Measurements from ENCODE around the gene CEMIP.

Gene CEMIP

DNA sequence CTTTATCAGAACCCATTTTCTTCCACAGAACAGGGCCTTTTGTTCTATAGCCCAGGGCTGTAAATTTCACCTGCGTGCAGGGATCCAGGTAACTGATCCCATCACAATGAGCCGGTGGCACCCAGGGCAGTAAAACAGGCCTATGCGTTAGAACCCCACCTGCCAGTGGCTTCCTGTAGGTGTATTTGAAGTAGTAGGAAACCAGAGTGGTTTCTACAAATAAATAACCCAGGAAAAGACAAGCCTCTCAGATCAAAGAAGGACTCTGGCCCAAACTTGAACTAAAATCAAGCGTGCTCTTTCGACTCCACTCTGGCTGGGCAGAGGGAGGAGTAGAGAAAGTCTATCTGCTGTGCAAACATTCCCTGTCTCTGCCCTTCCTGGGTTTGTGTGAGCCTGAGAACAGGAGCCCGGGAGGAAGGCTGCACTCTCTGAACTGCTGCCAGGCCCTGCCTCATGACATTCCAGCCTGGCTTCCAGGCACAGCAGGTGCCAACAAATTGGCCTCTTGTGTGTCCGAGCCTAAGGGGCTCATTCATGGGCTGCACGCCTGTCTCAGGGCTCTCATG is 77.7 kb downstream of the CEMIP start:
- no peak for DNase-seq

DNA sequence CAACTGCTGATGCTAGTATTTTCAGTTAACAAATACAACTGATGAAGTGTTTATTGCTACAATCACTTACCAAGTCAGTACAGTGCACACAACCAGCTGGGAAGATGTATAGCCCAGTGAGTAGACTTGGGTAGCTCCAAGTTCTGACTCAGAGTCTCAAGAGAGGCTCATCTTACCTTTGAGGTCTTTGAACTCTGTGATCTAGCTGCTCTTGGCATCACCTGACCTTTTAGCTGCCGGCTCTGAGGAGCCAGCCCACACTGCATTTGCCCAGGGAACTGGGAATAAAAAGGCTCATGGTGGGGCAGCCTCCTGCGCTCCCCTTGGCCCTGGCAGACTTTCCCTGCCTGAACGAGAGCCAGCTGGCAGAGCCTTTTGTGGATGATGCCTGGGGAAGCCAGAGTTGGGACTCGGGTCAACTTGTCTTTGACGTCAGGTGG is 82.6 kb downstream of the CEMIP start:
- DNase-seq, result no peak

GRCh38 chr15:80864666-80865065 is 85.5 kb downstream of the CEMIP start:
- no peak for DNase-seq

GRCh38 chr15:80866936-80867335 is 87.8 kb downstream of the CEMIP start:
- DNase-seq, result no peak

GRCh38 chr15:80870366-80870765 is 91.2 kb downstream of the CEMIP start:
- DNase-seq, result no peak

DNA sequence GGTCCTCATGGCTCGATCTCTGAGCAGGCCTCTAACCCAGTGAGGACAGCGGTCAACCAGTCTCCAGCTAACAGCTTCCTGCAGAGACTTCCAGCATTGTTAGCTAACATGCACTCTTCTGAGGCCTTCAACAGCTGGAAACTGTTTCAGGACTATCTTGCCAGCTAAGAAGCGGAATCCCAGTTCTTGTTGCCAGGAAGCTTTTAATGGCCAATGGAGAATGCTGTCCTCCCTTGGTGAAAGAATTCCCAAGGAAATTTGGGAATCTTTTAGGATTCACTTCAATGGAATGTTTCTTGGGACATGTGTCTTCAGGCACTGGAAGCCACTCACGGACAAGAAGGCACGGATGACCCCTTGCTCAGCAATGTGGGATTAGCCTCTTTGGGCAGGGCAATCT is 91.7 kb downstream of the CEMIP start:
- DNase-seq, result no peak

- DNase-seq, result no peak
Measured at GRCh38 chr15:80871858-80872257, 92.7 kb downstream of the CEMIP start.

DNA sequence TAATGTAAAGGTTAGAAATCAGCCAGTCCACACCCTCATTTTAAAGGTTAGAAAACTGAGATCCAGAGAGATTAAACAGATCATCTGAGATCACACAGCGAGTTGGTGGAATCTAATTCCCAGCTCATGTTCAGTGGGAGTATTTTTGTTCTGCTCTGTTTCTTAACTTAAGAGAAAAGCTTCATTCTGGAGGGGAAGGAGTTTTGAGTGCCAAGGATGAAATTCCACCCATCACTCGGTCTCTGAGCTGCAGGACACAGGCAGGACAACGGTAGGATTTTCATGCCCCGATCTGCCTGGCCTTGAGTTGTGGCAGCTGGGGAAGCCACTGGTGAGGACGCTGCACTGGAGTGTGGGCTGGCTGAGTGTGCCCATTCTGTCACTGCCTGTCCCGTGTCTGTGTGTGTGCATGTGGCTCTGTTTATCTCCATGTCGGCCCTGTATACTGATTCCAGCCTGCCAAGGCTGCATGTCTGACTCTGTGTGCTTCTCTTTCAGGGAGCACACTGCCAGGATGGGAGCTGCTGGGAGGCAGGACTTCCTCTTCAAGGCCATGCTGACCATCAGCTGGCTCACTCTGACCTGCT is 94.3 kb downstream of the CEMIP start:
- no peak for DNase-seq

- no peak for DNase-seq
Measured at GRCh38 chr15:80875568-80876347, 96.6 kb downstream of the CEMIP start.

DNA sequence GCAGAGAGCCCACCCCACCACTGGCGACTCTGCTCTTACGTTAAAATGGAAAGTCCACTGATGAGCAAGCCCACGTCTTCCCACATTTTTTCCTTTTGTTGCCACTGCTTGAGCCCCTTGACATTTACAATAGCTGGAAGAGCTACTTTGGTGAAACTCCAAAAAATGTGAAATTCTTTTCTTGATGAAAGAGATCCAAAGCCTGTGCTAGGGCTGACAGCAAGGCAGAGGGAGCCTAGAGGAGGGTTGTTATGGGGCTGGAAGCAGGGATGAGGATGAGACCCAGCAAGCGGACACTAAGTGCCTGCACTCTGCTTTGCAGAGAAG is 97.1 kb downstream of the CEMIP start:
- DNase-seq, result no peak

DNA sequence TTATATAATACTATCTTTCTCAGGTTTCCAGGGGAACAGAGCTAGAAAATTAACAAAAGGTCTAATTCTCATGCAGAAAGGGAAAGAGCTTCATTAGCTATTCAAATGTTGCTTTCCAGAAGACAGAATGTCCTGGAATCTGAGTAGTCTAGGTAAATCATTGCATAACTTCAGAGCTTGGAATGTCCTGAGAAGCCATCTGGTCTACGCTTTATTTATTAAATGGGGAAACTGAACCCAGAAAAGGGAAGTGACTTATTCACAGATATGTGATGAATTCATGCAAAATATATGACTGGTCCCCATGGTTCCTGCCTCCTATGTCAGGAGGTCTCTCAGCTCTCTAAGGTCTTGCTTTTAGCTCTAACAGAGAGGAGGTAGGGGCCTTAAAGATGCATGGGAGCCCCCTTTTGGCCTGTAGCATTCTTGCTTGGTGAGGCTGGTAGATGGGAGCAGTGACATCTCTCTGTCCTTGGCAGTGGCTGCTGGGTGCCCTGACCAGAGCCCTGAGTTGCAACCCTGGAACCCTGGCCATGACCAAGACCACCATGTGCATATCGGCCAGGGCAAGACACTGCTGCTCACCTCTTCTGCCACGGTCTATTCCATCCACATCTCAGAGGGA is 99.2 kb downstream of the CEMIP start:
- no peak for DNase-seq

DNA sequence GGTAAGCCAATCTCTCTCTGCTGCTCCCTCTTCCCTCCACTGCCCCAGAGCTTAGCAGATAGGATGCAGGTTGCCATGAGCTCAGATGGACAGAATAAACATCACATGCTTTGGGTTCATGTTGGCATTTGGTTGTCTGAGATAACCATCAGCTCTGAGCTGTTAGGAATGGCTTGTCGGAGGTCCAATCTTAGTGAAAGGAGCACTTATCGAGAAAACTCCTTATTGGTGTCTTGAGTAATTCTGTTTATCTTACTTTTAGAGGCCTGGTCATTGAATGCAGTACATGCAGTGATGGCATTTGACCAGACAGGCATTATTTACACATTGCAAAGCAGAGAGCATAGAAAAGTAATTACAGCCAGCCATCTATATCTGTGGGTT is 99.7 kb downstream of the CEMIP start:
- DNase-seq, result no peak

DNA sequence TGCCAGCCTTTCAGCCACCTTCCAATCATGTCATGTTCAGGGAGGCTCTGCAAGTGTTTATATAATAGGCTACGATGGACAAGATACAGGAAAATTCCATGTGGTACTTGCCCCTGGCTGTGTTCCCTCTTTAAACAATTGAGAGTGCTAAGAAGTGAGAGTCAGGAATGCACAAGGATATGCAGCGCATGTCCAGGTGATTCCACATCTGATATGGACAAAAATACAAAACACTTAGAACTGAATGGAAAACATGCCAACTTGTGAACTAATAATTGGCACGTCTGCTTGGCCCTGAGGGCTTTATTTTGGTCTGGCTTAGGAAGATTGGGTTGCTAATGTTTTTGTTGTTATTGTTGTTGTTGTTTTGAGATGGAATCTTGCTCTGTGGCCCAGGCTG is 100.9 kb downstream of the CEMIP start:
- no peak for DNase-seq

- no peak for DNase-seq
Measured at GRCh38 chr15:80883641-80884040, 104.5 kb downstream of the CEMIP start.

DNA sequence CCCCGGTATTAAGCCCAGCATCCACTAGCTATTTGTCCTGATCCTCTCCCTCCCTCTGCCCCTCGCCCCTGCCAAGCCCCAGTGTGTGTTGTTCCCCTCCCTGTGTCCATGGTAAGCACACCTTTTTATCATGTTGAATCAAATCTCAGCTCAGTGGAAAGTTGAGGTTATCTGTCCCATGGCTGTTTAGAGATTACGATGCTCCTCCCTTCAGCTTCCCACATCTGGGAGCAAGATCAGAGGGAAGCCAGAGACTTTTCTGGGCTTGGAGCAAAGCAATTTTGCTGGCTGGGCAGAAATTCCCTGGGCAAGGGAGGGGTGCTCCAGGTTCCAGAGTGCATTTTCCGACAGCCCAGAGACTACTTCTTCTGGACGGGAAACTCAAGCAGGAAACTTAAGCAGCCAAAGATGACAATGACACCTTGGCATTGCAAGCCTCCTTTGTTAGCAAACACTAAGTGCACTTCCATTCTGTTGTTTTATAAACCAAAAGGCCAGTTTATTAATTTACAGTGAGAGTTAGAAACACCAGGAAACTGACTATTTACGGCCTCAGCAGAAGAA is 105.9 kb downstream of the CEMIP start:
- no peak for DNase-seq

DNA sequence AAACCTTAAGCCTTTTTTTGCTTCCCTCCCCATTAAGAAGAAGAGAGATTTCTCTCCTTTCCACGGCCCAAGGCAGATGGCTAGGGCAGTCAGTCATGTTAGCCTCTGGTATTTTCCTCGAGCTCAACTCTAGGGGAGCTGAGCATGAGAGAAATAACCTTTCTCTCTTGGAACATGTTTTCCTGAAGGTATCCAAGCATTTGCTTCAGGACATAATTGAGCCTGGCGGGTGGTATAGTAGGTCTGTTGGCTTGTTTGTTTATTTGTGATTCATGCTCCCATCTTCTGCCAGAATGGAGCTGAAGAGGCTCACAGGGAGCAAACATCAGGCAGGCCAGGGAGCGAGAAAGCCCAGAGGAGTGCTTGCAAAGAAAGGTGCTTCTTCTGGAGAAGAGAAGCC is 108.0 kb downstream of the CEMIP start:
- DNase-seq, result no peak

- DNase-seq, result no peak
Measured at GRCh38 chr15:80888846-80889245, 109.7 kb downstream of the CEMIP start.

- no peak for DNase-seq
Measured at GRCh38 chr15:80890341-80891005, 111.3 kb downstream of the CEMIP start.

DNA sequence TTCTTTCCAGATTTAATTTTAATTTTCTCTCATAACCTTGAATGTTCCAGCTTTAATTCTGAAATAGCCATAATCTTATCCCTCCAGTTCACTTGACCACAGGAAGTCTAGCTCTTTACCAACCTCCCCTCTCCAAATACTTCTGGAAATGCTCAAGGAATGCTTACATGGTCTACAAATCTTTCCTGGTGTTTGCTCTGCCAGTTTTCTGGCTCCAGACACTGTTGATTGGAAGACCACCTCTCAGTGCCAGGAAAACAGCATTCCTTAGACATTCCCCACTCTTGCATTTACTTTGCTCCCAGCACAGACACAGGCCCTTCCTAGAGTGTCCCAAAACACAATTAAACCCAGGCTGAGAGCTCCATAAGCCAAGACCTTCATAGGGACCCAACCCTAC is 111.8 kb downstream of the CEMIP start:
- DNase-seq, result no peak

DNA sequence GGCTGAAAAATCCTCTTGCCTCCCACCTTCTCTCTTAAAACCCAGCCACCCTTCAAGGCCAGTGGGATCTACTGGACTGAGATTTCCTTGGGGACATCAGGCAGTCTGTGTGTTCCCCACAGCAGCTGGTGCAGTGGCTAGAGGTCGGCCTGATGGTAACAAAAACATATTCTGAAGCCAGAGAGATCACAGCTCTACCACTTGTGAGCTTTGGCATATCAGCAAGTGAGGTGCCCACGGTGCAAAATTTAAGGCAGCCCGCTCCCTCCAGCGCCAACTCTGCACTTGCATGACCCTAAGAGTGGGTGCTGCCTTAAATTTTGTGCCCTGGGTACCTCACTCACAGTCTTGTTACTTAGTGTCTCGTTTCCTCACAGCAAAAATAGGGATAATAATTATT is 113.2 kb downstream of the CEMIP start:
- DNase-seq, result no peak

GRCh38 chr15:80893777-80894176 is 114.6 kb downstream of the CEMIP start:
- no peak for DNase-seq

GRCh38 chr15:80895091-80895490 is 115.9 kb downstream of the CEMIP start:
- no peak for DNase-seq

DNA sequence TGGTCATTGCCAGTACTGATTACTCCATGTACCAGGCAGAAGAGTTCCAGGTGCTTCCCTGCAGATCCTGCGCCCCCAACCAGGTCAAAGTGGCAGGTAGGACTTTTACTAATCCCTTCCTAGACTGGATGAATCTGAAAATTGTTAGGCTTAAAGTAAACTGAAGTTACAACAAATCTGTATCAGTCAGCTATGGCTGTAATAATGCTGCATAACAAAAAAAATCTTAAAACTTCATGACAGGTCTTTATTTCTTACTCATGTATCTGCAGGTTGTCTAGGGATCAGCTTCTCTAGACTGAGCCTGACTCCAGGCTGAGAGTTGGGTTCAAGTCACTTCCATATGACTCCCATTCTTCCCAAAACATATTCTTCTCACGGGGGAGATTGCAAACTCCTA is 116.8 kb downstream of the CEMIP start:
- DNase-seq, result no peak

Measured in amniotic stem cell (primary cell).